ENCODE measurements around the gene SLC30A3. TPM values are rescaled to one million over a fixed set of nuclear protein-coding genes. Genes with fewer than 3 reads are reported as not detected.
A peak's percentile ranks its signal among the peaks of the same experiment; 100 is the strongest.

SLC30A3 gene, protein sequence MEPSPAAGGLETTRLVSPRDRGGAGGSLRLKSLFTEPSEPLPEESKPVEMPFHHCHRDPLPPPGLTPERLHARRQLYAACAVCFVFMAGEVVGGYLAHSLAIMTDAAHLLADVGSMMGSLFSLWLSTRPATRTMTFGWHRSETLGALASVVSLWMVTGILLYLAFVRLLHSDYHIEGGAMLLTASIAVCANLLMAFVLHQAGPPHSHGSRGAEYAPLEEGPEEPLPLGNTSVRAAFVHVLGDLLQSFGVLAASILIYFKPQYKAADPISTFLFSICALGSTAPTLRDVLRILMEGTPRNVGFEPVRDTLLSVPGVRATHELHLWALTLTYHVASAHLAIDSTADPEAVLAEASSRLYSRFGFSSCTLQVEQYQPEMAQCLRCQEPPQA
- total RNA-seq (75.1 and 84.7 TPM in 2 replicates), polyA plus RNA-seq (111 and 139 TPM in 2 replicates)

DNA sequence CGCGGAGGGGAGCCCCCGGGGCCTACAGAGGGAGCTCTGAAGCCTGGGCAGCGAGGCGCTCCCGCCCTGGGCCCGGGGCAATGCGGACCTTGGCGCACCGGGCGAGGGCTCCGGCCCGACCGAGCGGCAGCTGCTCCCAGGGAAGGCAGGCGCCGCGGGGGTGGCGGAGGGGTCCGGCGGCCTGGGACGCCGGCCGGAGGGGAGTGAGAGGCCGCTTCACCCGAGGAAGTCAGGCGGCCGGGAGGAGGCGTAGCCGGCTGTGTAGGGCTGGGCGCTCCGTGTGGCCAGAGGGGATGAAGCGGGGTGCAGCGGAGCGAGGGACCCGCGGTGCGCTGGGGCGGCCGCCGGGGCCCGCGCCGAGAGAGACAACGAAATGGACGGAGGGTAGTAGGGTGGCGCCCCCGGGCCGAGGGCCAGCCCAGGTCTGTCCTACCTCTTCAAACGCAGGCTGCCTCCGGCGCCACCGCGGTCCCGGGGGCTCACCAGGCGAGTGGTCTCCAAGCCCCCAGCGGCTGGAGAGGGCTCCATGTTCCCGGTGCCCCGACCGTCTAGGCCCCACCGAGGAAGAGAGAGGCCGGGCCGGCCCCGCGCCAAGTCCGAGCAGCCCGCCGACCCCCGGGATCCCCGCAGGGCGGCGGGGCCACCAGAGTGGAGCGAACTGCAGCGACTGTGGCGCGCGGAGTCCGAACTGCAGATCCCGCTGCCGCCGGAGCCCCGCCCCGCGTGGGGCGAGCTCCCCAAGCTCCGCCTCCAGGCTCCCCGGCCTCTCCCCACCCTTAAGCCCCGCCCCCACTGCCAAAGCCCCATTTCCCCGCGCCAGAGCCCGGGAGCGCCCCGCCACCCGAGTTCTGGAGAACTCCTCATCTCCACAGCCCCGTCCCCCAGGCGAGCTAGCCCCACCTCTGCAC, at the start of gene SLC30A3:
TSS of gene SLC30A3 (minus strand) at position 669 of the 908 bp plus-strand sequence. CDS start at position 528, 141 bp downstream.
- peaks cover 1% of the 10 kb centered on the region for H3K36me3 ChIP-seq
- TF ChIP-seq, protein P1, sequence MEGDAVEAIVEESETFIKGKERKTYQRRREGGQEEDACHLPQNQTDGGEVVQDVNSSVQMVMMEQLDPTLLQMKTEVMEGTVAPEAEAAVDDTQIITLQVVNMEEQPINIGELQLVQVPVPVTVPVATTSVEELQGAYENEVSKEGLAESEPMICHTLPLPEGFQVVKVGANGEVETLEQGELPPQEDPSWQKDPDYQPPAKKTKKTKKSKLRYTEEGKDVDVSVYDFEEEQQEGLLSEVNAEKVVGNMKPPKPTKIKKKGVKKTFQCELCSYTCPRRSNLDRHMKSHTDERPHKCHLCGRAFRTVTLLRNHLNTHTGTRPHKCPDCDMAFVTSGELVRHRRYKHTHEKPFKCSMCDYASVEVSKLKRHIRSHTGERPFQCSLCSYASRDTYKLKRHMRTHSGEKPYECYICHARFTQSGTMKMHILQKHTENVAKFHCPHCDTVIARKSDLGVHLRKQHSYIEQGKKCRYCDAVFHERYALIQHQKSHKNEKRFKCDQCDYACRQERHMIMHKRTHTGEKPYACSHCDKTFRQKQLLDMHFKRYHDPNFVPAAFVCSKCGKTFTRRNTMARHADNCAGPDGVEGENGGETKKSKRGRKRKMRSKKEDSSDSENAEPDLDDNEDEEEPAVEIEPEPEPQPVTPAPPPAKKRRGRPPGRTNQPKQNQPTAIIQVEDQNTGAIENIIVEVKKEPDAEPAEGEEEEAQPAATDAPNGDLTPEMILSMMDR (IDR thresholded peaks at IDR 0.05; ENCODE audit: low read depth, low read length): no peak
- peak; percentile 38 to 89 for DNase-seq (ENCODE audit: low read depth in 1 of 2, low spot score in 1 of 2)
- H3K4me1 ChIP-seq (ENCODE audit: low read depth): peaks cover 23% of the 10 kb centered on the region
- peak within 1 kb of the TSS; percentile 8 for H3K27ac ChIP-seq
- peaks cover 4% of the 10 kb centered on the region for H3K27me3 ChIP-seq
- H3K9me3 ChIP-seq (ENCODE audit: low read depth): no peaks in the 10 kb centered on the region
- H3K4me3 ChIP-seq: peak within 1 kb of the TSS; percentile 92

DNA sequence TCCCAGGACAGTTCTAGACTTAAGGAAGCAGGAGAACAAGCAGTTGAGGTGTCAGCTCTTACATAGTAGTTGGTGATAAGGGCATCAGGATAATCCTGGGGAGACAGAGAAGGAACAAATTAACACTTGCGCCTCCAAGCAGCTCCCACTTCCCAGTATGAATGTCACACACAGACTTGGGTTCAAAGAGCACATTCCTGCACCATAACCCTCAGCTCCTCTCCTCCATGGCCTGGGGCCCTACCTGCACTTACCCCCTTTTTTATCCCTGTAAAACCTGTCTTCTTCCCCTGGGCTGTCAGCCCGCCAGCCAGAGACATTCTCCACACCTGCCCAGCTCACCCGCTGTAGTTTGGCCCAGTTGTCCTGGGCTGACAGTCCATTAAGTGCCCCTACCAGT, 49.3 kb upstream of the SLC30A3 start:
- no peak overlapping the region for H3K4me3 ChIP-seq
- TF ChIP-seq, protein P1 (IDR thresholded peaks at IDR 0.05; ENCODE audit: low read depth, low read length): no peak
- no peak for DNase-seq (ENCODE audit: low read depth in 1 of 2, low spot score in 1 of 2)
- H3K27ac ChIP-seq: no peak overlapping the region
- no peaks in the 10 kb centered on the region for H3K36me3 ChIP-seq
- H3K27me3 ChIP-seq: peaks cover 10% of the 10 kb centered on the region
- no peaks in the 10 kb centered on the region for H3K9me3 ChIP-seq (ENCODE audit: low read depth)
- no peaks in the 10 kb centered on the region for H3K4me1 ChIP-seq (ENCODE audit: low read depth)

DNA sequence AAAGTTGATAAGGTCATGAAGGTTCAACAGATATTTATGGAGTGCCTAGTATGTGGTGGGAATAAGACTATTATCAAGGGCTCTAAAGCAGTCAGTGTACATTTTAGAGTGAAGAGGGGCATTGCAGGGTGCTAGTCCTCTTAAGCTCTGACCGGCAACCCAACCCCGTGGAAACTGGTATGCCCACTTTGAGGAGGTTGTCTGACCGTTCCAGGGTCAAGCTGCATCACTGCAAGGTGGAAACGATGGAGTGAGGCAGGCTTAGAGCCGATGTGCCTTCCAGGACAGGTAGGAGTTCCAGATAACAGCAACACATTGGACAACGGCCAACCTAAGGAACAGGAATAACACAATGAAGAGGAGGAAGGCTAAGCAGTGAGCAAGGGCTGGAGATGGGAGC, 46.8 kb upstream of the SLC30A3 start:
- no peak overlapping the region for H3K27ac ChIP-seq
- no peaks in the 10 kb centered on the region for H3K9me3 ChIP-seq (ENCODE audit: low read depth)
- TF ChIP-seq, protein P1 (IDR thresholded peaks at IDR 0.05; ENCODE audit: low read depth, low read length): no peak

DNA sequence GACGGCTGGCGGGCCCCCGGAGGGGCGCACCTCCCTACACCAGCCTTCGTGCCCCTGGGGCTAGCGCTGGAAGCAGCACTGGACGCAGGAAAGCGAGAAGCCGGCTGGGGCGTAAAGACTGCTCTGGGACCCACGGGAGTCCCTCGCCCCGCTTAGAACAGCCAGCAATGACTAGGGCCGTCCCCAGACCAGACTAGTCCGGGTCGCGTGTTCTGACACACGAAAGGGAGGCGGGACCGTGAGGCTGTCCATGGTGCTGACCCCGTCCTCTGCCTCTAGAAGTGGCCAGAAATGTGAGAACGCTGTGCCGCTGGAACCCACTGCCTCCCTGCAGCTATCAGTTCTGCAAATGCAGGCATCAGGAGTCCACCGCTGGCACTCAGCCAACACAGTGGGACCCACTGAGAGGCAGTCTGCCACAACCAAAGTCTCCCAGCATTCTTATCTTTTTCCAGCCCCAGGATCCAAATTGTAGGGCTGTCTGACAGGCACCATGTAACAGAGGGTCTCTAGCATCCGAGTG, 45.6 kb upstream of the SLC30A3 start, which contains the start of gene UCN:
TSS of gene UCN (minus strand) at position 87 of the 523 bp plus-strand sequence. CDS start 550 bp downstream, outside the sequence.
- H3K27ac ChIP-seq: no peak within 1 kb of the TSS
- H3K4me3 ChIP-seq: no peak within 1 kb of the TSS
- no peaks in the 10 kb centered on the region for H3K9me3 ChIP-seq (ENCODE audit: low read depth)
- peak; percentile 62 to 91 for DNase-seq (ENCODE audit: low read depth in 1 of 2, low spot score in 1 of 2)
- no peaks in the 10 kb centered on the region for H3K4me1 ChIP-seq (ENCODE audit: low read depth)
- H3K36me3 ChIP-seq: peaks cover 6% of the 10 kb centered on the region
- H3K27me3 ChIP-seq: peaks cover 40% of the 10 kb centered on the region
- TF ChIP-seq, protein P1 (IDR thresholded peaks at IDR 0.05; ENCODE audit: low read depth, low read length): no peak

More for the DNA sequence above, 46.8 kb upstream of the SLC30A3 start:
- H3K27me3 ChIP-seq: peaks cover 35% of the 10 kb centered on the region
- no peaks in the 10 kb centered on the region for H3K4me1 ChIP-seq (ENCODE audit: low read depth)
- DNase-seq (ENCODE audit: low read depth in 1 of 2, low spot score in 1 of 2): no peak
- peaks cover 6% of the 10 kb centered on the region for H3K36me3 ChIP-seq
- H3K4me3 ChIP-seq: no peak overlapping the region

Data from cardiac muscle cell (in vitro differentiated cells and primary cell).